ENCODE measurements around the gene ADGRG3.

ADGRG3 gene

DNA sequence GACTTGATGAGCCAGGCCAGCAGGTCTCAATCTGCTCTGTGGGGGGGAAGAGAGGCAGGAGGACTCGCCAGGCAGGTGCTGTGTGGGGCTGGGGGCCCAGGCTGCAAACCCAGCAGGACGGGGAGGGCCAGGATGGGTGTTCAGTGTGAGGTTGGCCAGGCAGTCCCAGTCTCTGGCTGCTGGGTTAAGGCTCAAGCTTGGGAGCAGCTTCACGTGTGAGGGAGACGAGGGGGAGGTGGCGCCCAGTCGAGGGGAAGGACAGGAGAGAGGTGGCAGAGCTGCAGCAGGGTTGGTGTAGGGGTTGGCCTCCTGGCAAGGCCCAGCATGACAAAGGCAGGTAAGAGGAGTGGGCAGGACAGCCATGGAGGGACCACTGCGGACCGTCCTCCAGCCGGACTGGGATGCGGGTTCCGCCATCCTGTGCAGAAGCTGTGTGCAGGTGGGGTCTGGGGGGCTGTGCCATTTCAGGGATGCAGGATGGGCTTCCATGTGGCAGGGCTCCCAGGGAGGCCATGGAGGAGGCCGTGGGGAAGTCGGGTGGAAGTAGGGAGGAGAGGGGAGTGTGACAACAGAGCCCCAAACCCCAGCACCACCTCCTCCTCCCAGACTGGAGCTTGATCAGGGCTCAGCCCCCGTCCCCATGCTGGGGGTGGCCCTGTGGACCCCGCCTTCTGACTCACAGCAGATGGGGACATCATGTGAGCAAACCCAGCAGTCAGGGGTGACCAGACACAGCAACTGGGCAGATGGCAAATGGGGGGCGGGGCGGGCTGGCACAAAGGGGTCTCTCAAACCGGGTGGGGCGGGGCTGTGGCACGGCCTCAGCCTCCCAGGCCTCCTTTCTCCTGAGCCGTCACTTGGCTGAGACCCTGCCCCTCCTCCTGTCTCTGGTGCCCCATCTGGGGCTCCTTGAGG is 36.9 kb upstream of the ADGRG3 start:
- no peak for DNase-seq

DNA sequence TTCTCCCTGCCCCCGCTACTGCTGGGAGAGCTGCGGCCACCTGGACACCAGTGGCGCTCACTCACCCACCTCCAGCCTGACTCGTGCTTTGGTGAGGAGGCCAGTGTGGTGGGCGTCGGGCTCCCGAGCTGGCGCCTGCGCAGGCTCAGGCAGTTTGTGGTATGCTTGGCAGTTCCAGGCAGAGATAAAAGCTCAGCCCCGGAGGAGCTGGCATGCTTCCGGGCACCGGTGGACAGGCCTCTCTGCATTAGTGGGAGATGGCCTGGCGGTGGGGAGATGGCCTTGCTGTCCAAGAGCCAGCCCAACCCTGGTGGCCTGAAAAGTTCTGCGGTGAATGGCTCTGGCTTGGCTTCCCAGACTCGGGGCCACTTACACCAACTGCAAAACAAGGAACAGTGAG is 35.5 kb upstream of the ADGRG3 start:
- DNase-seq = no peak

DNA sequence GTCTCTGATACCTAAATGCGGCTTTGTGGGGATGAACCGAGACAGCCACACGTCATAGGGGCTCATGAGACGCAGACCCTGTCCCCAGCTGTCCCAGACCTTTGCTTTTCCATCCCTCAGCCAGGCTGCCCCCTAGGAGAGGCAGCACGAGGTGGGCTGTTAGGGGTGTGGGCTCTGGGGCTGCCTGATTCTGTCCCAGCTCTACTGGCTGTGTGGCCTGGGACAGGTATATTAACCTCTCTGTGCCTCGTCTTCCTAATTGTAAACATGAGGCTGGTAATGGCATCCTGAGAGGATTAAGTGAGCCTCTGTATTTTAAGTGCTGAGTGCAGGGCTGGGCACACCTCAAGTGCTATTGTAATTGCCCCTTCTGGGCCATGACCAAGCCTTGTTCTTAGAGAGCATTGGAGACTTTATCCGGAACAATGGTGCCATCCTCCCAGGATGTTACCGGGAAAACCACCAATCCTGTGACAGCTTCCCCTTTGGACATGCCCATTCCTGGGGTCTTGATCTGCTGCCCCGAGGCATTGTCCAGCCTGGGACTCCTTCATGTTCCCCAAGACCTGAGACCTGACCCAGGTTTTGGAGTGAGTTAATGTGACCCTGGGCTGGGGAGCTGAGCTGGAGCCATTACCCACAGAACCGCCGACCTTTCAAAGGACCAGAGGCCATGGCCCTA is 34.6 kb upstream of the ADGRG3 start:
- DNase-seq = no peak

DNA sequence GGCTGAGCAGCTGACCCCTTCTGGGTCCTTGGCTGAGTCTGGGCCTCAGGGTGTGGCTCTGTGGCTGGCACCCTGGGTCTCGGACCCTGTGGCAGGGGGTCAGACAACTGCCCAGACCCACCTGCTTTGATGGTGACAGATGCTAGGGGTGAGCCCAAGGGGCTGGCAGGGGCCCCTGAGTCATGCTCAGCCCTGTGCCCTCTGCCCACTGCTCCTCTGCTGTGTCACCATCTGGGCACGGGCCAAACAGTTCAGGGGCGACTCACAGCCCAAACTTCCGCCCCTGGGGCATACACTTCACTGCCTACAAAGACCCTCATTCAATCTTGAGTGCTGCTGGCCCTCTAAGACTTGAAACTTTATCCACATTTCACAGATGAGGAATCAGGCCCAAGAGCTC is 33.9 kb upstream of the ADGRG3 start:
- no peak for DNase-seq

DNA sequence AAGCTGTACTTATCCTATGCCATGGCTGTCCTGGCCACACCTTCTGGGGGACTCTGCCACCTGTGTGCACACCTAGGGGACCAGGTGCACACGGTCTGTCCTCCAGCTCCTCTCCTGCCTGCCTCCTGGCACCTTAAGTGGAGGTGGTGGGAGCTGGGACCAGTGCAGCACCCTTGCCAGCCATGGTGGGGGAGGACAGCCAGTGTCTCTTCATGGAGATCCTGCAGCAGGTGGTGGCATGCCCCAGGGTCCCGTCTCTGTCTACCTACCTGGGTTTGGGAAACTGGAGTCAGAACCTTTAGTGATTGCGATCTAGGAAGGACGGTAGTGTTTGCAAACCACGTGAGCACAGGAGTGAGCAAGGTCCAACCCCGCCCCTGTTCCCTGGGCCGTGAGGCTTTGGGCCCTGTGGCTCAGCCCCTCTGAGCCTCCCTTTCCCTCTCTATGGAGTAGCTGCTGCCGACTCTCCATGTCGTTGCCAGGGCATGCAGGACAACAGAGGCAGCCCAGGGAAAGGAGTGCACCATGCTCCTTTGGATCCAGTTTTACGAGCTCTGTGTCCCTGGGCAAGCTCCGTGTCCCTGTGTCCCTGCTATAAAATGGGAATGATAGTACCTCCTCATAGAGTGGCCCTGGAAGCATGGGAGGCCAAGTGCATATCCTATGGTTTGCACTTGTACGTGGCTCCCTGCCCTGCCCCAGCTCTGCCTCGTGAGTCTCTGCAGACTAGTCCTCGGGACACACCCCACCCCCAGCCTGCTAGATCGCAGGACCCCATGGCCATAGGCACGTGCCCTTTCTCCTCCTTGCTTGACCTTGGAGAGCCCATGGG is 32.6 kb upstream of the ADGRG3 start:
- DNase-seq = no peak

DNA sequence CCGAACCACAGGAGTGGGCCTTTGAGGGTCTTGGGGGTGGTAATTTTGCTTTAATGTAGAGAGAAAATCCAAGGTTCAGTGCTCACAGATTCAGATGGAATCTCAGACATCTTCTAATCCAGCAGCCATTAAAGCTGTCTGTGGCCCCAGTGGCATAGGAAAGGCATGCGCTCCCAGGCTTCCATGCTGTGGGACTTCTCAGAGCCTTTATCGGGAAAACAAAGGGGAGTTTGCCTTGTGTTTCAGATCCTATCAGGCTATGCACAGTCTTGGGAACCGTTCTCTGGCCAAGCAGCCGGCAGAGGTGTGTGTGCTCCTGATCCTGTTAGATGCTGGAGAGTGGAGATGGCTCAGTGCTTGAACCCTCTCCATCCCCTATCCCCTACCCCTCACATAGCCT is 31.9 kb upstream of the ADGRG3 start:
- no peak for DNase-seq

DNA sequence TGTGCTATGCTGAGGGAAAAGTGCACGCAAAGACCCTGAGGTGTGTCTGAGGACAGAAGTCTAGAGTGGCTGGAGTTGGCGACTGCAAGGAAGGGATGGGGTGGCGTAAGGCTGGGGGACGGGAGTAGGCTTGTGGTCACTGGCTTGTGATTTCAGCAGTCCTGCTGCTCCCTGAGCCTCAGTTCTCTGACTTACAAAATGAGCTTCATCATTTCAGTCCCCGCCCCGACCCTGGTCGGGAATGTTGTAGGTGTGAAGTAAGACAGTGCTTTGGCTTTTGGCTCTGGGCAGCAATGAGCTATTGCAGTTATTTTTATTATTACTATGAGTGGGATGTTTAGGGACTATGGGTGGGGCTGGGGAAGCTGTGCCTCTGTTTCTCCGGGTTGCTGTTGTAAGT is 31.1 kb upstream of the ADGRG3 start:
- DNase-seq = no peak

DNA sequence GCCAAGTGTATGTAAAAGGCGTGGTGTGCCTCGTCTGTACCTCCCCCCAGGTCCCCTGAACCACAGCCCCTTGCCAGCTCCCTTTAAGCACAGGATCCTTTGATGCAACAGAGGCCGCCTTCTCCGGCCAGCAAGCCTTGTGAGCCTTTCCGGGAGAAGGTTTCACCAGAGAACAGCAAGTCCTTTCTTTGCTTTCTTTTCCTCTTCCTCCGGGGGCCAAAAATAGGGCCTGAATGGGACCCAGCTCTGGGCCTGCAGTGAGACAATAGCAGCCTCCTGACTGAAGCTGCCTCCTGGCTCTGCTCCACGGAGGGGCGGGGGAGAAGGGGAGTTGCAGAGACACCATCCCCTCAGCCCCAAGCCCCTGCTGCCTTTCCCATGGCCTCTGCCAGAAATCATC is 30.7 kb upstream of the ADGRG3 start:
- DNase-seq = no peak

DNA sequence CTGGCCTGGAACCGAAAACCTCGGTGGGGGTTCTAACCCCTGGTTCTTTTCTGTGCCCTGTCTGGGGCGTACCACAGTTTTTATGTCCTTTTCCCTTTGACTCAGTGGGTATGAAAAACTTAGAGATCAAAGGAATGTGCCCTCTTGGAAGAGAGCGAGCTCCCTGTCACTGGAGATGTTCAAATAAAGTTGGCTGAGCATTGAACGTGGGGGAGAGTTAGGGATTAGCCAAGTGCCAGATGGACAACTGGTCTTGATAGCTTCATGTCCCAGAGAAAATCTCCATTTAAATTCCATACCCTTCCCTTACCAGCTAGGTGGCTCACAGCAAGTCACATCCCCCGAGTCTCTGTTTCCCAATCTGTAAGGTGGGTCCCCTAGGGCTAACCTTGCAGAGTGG is 30.1 kb upstream of the ADGRG3 start:
- no peak for DNase-seq

DNA sequence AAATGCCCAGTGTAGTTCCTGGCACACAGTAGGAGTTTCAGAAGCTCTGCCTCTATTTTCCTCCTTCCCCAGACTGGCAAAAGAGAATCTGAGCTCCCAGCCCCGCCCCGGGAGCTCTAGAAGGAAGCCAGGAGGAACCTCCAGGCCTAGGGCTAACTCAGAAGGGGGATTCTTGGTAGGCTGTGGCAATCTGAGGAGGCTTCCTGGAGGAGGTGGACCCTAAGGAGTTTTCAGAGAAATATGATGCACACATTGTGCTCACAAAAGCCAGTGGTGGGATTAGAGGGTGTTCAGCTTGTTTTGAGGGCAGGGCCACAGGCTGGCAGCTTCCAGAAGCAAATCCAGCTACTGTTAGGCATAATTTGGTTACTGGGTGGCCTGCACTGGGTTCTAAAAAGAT is 29.7 kb upstream of the ADGRG3 start:
- no peak for DNase-seq

DNA sequence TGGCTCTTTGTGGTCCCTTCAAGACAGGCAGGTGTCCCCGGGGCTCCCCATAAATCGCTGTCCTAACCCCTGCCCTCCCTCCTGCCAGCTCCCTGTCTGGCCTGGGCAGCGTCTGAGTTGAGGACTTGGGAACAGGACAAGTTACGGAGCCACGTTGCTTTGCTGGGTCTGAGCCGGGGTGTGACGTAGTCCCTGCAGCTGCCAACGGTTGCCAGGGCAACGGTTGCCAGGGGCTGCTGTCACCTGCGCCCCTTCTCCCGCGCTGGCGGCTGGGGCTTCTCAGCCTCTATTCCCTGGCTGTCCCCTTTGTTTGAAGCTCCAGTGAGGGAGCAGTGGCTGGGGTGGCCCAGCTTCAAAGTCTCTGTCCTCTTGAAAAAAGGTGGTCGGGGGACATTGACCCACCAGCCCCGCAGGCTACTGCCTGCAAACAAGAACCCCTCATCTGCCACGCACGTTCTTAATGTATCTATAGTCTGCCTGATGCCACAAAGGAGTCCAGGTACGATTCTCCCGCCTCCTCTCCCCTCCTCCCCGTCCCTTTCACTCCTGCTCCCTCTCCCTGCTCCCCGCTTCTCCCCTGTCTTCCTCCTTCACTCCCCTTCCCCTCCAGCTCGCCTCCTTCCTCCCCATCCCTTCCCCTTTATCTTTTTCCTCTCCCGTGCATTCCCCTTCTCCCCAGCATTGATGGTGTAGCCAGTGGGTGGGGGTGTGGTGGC is 28.8 kb upstream of the ADGRG3 start:
- DNase-seq = peak; percentile 19 to 26

DNA sequence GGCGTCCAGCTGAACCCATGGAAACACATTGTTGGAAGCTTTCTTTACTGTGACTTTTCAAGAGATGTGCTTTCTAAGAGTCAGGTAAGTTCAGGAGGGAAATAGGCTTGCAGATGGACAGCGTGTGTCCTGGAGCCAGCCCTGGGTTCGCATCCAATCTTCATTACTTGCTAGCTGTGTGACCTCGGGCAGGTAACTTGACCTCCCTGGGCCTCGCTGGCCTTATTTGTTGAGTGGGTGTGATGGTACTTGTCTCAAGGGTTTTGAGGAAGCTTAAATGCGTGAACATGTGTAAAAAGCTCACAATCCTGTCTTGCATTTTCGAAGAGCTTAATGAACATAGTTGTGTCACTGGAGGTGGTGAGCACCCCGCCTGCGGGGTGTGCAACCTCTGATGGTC is 27.9 kb upstream of the ADGRG3 start:
- DNase-seq = no peak

DNA sequence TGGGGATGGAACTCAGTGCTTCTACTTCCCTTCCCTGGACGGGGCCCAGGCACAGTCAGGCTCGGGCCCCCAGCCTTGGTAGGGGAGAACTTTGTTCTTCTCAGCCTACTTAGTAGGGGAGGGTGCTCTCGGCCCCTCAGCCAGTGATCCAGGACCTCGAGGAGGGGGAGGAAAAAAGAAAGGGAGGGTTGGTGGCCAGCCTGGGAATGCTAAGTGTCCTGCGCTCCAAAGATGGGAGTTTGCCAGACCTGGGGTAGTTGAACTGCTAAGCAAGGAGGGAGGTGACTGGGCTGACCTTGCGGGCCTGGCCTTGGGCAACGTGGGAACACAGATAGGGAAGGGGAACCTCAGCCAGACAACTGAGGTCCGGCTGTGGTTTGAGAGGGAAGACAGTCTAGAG is 27.5 kb upstream of the ADGRG3 start:
- no peak for DNase-seq

DNA sequence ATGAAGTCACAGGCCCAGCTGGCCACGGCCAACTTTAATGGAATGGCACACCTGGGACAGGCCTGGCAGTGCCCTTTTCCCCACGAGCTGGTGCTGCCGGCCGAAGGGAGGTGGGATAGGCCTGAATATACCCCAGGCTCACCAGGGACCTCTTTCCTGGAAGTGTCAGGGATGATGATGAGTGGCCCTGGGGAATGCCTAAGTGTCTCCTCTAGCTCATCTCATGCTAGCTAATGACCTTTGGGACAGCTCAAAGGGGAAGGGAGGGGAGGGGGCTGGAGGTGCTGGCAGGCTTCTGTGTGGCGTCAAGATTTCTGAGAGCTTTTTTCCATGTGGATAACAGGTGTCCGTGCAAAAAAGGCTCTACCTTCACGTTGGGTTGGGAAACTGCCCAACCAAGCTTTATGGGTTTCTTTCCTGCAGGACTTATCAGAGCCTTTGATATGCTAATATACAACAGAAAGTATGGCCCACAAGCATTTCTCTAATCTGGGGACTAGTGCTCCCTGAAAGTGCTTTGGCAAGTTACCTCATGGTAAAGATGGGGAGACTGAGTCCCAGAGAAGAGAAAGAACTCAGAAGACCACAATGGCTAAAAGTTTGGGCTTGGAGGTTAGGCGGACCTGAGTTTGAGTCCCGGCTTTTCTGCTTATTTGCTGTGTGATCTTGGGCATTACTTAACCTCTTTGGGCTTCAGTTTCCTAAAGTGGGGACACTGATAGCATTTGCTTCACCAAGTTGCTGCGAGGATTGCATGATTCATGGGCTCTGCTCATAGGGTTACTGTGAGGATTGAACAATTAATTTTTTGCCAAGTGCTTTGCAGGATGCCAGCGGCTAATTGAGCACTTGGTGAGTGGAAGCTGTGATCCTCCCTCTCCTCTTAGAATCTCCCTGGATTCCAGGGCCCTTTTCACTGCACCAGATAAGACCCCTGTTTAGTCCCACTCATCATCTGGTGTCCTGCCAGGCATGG is 25.7 kb upstream of the ADGRG3 start:
- DNase-seq = no peak

DNA sequence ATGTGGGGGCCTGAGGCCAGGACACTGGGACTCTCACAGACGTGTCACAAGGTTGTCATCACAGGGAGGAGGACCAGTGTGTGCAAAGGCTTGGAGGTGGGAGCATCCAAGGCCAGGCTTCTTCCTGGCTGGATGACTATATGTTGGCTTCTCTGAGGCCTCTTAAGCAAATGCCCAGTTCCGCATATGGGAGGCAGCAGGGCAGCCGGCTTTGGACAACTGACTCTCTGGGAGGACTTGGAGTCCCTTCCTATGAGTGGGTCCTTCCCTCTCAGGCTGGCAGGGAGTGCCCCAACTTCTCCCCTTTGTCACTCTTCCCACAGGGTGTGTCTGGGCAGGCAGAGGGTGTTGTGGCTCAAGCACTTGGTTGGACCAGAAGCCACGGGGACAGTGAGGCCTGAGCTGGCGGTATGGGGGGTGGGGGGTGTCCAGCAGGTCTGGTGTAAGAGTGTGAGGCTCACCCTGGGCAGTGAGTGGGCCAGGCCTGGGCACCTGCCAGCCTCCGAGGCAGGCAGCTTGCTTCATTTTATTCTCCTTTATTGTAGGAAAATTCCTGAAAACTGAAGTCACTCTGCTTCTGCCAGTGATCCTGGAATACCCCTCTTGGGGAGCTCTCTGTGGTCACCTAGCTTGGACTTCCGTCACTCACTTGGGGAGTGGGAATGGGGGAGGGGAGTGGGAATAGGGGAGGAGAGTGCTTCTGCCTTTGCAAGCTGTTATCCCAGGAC is 24.8 kb upstream of the ADGRG3 start:
- DNase-seq = no peak

DNA sequence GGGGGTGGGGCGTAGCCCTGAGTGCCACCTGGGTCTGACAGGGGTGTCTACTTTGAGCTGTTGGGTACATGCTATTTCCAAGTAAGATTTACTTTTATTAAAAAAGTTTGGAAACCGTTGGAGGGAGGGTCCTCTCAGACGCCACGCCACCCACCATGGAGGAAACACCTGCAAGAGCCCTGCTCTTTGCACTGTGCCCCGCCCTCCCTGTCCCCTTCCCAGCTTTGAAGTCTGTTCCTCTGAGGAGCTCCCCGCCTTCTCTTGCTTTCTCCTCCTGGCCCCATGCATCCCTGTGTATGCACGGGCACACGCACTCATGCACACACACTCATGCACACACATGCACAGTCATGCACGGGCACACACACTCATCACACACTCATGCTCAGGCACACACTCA is 24.2 kb upstream of the ADGRG3 start:
- no peak for DNase-seq

DNA sequence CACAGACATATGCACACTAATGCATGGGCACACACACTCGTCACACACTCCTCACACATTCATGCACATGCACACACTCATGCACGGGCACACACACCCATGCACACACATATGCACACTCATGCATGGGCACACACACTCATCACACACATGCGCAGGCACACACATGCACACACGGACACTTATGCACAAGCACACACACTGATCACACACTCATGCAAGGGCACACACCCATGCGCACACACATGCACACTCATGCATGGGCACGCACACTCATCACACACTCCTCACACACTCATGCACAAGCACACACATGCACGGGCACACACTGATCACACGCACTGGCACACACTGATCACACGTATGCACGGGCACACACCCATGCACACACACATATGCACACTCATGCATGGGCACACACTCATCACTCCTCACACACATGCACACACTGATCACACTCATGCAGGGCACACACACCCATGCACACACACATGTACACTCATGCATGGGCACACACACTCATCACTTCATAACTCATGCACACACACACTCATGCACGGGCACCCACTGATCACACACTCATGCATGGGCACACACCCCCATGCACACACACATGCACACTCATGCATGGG is 23.6 kb upstream of the ADGRG3 start:
- no peak for DNase-seq

DNA sequence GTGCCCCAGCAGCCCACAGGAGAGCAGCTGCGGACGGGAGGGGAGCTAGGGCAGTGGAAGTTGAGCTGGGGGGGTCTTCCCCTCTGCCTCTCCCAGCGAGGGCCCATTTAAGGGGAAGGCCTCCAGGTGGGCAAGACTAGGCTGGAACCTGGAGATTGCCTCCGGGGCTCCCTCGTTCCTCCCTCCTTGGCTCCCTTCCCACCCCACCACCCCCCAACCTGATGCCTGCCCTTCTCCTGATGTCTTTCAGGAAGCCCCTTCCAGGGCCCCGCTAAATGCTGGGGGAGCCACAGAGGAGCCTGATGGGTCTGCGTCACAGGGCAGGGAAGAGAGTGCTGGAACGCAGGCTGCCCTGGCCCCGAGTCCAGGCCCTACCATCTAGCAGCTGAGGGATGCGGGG is 22.9 kb upstream of the ADGRG3 start:
- DNase-seq = no peak

DNA sequence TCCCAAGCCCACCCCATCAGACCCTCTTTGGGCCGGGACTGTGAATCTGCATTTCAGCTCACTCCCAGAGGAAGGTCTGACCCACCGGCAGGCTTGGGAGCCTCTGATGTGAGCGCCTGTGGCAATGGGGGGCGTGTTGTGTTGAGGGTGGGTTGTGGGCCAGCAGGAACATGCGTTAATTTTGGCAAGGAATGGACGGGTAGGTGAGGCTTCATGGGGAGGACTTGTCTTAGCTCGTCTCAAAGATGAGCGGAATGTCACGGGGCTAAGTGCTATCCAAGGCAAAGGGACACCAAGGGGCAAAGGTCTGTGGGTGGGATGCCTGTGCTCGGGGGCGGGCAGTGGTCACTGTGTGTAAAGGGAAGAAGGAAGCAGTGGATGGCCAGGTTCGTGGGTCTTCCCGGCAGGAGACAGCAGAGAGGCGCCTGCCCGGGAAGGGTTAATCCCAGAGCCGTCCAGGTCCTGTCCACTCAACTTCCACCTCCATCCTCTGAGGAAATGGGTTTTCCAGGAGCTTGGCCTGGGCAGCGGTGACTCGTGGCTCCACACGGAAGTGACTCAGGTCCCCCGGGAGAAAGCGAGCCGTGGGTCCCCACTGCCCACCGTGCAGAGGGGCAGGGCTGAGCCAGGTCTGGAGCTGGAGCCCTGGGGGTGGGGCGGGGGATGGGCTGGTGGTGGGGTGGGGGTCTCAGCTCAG is 22.3 kb upstream of the ADGRG3 start:
- no peak for DNase-seq

Data from CD4-positive, alpha-beta T cell treated with Interleukin-4 for 1 hour (primary cell).